IPS-18c (cell line): Measurements from ENCODE around the gene TARDBP.

Source experiments
- H3K4me3 ChIP-seq: 2 replicates; pipeline ENCODE4 v1.7.0; 2013; ENCODE audit warnings: low read depth, mild to moderate bottlenecking, low read length, moderate library complexity; ENCODE audit not compliant: insufficient read depth
- H3K9me3 ChIP-seq: one replicate; pipeline ENCODE4 v1.6.1; 2013; ENCODE audit warnings: mild to moderate bottlenecking, low read length, moderate library complexity; ENCODE audit not compliant: control insufficient read depth, insufficient read depth

The TARDBP gene

DNA sequence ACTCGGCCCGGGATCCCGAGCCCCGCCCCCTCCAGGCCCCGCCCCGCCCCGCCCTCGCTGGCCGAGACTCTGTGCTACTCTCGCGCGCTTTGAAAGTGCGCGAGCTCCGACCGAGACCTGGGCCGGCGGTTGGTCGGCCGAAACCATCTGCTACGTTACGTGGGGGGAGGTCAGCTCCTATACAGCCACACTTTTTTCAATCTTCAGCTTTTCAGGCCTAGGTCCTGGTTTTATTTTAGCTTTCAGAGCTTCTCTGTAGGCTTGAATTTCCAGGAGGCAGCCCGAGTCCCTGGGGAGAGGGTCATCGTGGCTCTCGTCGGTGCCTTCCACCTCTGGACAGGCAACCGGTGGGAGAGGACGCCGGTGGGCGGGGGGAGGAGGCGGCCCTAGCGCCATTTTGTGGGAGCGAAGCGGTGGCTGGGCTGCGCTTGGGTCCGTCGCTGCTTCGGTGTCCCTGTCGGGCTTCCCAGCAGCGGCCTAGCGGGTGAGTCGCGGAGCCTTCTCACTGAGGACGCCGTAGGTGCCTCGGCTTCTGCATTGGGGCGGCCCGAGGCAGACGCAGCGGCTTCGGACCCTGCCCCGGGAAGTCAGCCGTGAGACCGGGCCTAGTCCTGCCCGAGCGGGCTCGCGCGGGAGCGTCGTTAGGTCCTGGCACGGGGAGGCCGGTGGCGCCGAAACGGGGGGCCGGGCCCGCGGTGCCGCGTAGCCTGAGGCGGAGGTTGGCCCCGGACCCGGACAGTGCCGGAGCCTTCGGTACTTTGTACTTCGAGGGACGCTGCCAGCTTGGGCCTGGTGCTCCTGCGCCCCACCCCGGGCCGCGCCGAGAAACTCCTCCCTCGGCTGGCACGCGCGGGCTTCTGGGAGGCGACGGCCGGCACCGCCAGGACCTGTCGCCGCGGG is at the start of gene TARDBP:
TSS of gene TARDBP (plus strand) at position 395 of the 900 bp plus-strand sequence. CDS start 1,074 bp downstream, outside the sequence.
- H3K9me3 ChIP-seq, result peaks cover 2% of the 10 kb centered on the region
- H3K4me3 ChIP-seq, result peak within 1 kb of the TSS; percentile 100

DNA sequence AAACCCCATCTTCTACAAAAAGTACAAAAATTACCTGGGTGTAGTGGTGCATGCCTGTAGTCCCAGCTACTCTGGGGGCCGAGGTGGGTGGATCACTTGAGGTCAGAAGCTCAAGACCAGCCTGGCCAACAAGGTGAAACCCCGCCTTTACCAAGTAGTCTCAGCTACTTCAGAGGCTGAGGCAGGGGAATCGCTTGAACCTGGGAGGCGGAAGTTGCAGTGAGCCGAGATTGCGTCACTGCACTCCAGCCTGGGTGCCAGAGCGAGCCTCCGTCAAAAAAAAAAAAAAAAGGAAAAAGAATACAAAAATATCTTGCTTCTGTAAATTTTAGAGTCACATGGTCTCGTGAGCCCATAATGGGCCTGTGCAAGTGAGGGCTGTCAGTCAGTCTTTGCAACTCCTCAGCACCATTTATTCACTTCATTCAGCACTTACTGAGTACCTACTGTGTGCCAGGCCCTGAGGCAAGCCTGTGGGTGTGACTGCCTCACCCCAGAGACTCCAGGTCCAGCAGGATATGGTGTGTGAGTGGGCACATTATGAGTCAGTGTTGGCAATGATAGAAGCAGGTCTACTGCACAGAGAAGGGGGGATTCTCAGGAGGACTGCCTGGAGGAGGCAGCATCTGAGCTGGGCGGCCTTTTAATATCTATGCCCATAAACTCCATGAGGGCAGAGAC is 46.8 kb upstream of the TARDBP start:
- H3K4me3 ChIP-seq, result no peak overlapping the region

DNA sequence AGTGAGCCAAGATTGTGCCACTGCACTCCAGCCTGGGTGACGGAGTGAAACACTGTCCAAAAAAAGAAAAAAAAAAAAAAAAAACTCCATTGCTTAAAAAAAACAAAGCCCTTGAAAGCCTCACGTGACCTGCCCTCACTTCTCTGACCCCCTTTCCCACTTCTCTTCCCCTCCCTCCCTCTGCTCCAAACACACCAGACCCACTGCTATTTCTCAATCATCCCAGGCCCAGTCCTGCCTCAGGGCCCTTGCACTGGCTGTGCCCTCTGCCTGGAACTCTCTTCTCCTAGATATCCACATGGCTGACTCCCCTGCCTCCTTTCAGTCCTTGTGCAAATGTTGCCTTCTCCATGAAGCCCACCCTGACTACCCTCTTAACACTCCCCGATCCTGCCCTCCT is 45.4 kb upstream of the TARDBP start:
- H3K9me3 ChIP-seq, result no peaks in the 10 kb centered on the region
- no peak overlapping the region for H3K4me3 ChIP-seq

More for the DNA sequence above, 46.8 kb upstream of the TARDBP start:
- H3K9me3 ChIP-seq, result no peaks in the 10 kb centered on the region

DNA sequence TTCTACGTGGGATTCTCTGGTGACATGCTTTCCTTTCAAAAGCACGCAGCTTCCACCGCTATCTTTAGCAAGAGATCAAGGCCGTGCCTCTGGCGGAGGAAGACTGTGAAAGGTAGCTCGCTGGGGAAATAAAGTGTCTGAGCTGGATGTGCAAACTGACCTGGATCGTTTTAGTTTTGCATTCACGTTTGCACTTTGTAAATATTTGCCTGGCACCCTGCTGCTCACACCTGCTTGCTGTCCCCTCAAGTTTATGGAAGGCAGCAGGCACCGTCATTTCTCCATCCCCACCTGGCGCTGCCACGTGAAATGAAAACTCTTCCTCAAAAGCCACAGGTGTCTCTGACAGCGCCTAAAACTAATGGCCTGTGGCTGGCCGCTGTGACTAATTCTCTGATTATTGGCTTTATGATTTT is 44.0 kb upstream of the TARDBP start:
- Histone ChIP-seq H3K9me3 (no peaks in the 10 kb centered on the region), H3K4me3 (no peak overlapping the region)

DNA sequence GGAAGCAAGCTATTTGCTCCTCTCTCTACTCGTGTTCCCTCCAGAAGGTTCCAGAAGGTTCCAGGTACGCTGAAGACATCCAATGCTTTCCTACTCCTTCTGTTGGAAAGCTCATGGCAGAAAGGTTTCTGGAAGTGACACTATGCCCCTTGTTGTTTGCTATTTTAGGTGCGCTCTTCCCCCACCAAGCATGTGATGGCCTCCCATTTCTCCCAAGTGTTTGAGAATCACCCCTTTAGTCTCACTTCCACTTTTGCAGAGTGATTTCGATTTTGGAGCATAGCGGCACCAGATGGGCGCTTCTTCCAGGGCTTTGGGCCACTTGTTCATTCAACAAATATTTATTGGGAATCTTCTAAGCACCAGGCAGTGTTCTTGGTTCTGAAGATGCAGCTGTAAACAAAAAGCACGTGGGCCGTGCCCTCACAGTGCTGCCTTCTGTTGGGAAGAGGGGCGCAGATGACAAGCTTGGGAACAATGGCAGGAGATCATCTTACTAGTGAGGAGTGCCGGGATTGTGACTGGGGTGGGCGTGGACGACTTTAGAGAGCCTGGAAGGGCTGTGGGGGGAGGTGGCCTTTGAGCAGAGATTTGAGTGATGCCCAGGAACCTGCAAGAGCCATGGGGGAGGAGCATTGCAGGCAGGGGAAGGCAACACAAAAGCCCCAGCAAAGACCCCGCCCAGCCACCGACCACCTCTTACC is 43.0 kb upstream of the TARDBP start:
- no peaks in the 10 kb centered on the region for H3K9me3 ChIP-seq
- H3K4me3 ChIP-seq, result 0 out of 2 replicates have a peak overlapping the region, but pooled peaks have one; percentile 5

DNA sequence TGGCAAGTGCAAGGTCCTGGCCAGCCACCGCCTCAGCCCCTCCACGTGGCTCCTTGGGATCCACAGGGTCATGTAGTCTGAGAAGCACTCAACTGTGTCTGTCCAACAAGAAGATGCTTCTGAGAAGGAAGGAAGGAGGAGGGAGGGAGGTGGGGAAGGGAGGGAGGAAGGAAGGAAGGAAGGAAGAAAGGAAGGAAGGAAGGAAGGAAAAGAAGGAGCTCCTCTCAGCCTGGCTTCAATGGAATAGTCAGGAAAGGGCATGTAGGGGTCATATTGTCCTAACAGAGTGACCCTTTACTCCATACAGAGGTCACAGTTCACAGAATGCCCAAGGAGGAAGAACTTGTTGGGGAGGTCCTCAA is 42.5 kb upstream of the TARDBP start:
- Histone ChIP-seq H3K4me3 (no peak overlapping the region), H3K9me3 (no peaks in the 10 kb centered on the region)

DNA sequence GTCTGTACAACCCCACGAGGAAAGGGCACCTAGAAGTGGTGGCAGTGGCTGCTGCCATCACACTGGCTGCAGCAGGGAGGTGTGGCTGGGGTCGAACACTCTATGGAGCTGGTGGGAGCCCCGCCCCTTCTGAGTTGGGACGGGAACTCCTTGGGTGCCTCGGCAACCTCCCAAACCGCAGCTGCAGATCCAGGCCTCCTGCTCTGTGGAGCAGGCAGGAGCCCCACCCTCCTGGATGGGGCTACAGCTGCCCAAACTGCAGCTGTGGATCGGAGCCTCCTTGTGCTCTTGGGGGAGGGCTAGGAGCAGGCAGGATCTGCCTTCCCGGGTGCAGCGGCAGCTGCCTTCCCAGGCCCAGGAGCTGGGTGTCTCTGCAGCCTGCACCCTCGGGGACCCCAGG is 38.9 kb upstream of the TARDBP start:
- Histone ChIP-seq H3K4me3 (no peak overlapping the region), H3K9me3 (no peaks in the 10 kb centered on the region)

DNA sequence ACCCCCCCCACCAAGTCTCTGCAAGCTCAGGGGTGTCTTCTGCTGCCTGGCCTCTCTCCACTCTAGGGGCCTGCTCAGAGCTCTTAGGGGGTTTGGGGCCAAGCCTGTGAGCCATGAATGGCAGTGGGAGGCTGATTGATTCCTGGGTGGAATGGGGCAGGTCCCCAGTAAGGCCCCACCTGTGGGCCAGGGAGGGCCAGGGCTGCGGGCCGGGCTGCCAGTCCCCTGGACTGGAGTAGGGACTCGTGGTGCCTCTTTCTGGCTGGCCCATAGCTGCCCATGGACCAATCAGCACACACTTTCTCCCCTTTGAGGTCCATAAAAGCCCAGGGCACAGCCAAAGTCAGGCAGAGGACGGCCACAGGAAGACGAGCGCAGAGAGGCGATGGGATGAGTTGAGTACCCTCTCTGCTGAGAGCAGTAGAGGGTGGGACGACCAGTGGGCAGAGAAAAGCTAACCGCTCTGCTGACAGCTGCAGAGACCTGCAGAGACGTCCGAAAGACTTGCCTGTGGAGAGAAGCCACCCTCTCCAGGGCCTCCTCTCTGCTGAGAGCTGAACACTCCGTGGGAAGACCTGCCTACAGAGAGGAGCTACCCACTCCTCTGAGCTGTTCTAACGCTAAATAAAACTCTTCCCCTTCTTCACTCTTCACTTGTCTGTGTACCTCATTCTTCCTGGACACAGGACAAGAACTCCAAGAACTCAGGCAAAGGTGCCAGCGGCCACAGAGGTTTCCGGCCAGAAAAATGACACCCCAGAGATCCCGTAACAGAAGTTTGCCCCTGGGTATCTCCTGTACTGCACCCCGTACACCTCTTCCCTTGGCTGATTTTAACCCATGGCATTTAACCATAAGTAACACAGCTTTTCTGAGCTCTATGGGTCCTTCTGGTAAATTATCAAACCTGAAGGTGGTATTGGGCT is 38.2 kb upstream of the TARDBP start:
- H3K9me3 ChIP-seq, result no peaks in the 10 kb centered on the region
- H3K4me3 ChIP-seq, result no peak overlapping the region

DNA sequence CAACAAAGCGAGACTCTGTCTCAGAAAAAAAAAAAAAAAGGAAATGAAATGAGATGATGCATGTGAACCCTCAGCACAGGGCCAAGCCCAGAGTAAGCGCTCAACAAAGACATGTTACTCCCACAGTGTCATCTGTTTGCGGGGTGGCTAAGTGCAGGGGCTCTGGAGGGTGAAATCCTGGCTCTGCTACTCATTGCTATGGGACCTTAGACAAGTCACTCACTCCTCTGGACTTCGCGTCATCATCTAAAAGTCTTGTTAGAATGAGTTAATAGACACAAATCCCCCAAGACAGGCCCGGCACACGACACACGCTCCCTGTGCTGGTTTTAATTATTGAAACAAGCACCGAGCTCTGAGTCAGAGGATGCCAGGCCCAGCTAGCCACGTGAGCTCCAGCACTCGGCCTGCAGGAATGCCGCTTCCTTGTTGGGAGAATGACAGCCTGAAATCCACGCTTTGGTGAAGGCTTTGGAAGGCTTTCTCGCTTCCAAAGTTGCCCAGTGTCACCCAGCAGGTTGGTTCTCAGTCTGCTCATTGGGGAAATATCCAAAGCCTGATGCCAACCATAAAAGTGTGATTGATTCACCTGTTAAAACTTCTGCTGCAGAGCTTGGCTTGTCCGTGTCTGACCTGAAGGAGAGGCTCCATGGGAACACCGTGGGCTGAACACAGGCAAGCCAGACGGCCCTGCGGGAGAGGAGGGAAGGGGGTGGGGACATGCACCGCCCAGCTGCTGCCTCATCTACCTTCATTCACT is 36.7 kb upstream of the TARDBP start:
- Histone ChIP-seq H3K4me3 (no peak overlapping the region), H3K9me3 (no peaks in the 10 kb centered on the region)

DNA sequence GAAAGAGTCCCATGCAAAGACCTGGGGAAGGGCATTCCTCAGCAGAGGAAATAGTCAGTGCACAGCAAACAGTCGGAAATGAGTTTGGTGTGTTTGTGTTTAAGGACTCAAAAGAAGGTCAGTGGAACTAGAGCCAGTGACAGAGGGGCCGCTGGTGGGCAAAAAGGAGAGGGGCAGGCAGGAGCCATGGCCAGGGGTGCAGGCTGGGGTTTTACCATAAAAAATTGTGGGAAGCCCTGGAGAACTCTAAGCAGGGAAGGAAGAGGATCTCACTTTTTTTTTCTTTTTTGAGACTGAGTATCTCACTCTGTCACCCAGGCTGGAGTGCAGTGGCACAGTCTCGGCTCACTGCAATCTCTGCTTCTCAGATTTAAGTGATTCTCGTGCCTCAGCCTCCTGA is 33.7 kb upstream of the TARDBP start:
- no peaks in the 10 kb centered on the region for H3K9me3 ChIP-seq
- H3K4me3 ChIP-seq, result no peak overlapping the region

DNA sequence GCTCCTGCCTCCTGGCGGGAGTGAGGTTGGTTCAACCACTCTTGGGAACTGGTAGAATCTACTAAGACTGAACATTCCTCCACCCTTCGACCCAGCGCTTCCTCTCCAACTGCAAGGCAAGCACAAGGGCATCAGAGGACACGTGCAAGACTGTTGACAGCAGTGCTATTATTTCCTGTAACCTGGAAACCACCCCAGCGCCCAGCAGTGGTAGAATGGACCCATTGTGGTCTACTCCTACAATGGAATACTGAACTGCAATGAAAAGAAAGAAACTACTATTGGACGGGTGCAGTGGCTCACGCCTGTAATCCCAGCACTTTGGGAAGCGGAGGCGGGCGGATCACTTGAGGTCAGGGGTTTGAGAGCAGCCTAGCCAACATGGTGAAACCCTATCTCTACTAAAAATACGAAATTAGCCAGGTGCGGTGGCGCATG is 33.0 kb upstream of the TARDBP start:
- H3K4me3 ChIP-seq, result no peak overlapping the region
- H3K9me3 ChIP-seq, result no peaks in the 10 kb centered on the region

DNA sequence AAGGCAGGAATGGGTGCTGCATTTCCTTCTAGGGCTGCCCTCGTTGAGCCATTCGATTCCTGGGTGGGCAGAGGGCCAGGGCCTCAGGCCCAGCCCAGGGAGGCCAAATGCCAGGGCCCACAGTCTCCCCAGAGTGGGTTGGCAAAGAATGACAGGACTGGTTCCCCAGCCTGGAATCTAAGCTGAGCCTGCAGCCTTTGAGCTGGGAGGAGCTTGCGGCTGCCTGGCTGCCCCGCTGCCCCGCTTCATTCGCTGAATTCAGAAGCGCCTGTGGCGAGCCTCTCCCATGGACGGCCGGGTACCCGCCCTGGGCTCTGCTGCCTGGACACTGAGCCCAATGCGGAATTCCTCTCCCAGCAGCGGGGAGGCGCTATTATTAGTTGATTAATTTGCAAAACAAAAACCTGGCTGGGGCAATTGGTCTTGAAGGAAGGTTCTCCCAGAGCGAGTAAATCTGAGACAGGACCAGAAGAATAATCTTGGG is 32.3 kb upstream of the TARDBP start:
- H3K4me3 ChIP-seq, result peak overlapping the region; percentile 21; the same call in 1 of the 2 replicates
- H3K9me3 ChIP-seq, result no peaks in the 10 kb centered on the region

DNA sequence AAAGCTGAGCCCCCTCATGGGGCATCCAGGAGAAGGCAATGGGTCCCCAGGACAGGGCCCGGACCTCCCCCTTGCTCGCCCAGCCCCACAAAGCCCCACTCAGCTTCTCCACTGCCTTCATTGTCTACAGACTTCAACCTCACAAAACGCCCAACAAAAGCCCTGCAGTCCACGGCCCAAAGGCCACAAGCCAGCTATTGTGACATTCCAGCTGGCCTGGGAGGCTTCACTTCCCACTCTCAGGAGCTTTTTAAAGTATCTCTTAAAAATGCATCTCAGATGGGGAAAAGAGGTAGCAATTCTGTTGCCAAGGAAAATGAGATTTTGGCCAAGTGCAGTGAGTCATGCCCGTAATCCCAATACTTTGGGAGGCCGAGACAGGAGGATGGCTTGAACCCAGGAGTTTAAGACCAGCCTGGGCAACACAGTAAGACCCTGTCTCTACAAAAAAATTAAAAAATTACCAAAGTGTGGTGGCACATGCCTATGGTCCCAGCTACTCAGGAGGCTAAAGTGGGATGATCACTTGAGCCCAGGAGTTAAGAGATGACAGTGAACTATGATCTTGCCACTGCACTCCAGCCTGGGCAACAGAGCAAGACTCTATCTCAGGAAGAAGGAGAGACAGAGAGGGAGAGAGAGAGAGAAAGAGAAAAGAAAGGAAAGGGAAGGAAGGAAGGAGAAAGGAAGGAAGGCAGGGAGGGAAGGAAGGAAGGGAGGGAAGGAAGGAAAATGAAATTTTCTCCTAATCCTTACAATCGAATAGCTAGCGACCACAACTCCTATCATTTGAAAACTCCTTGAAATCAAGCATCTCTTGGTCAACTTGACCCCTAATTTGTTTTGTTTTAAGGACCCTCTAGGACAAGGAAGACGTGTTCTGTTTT is 31.4 kb upstream of the TARDBP start:
- H3K9me3 ChIP-seq, result no peaks in the 10 kb centered on the region
- peak overlapping the region; percentile 21 for H3K4me3 ChIP-seq

DNA sequence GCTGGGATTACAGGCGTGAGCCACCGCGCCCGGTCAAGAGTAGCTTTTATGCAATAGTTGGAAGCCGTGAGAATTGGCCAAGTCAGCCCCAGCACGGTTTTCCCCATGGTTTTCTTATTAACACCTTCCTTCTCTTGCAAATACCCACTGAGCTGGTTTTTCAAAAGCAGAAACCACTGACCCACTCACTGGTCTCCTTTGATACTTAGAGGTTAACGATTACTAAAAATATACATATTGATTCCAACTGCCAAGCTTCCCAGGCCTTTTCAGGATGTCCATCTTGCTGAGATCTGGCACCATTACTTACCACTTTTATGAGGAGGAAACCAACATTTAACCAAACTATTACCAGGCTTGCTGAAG is 25.9 kb upstream of the TARDBP start:
- Histone ChIP-seq H3K4me3 (no peak overlapping the region), H3K9me3 (no peaks in the 10 kb centered on the region)

DNA sequence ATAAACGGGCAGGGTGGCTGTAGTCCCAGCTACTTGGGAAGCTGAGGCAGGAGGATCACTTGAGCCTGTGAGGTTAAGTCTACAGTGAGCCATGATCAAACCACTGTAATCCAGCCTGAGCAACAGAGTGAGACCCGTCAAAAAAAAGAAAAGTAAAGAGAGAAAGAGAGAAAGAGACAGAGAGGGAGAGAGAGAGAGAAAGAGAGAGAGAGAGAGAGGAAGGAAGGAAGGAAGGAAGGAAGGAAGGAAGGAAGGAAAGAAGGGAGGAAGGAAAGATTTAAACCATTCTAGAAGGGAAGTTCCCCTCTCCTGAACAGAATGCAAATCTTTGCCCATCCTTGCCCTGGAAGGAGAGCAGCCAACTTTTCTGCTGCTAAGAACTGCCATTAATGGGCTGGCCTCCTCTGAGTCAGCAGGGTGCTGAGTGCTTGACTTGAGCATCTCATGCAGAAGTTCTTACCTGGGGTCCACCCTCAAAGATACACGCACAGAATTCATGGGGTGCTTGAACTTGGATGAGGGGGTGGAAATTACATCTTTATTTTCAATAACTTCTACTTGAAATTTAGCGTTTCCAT is 24.5 kb upstream of the TARDBP start:
- no peak overlapping the region for H3K4me3 ChIP-seq

More for the DNA sequence above, 24.5 kb upstream of the TARDBP start:
- no peaks in the 10 kb centered on the region for H3K9me3 ChIP-seq
